NT2/D1 (cell line): ENCODE data around the gene AOPEP.

Source experiments
- DNase-seq: peaks from one replicate; pipeline ENCODE4 v3.0.0-alpha.2; 2011; ENCODE audit warnings: low read depth, low spot score
- H3K27me3 ChIP-seq: 2 replicates; pipeline ENCODE4 v1.6.0; 2011; ENCODE audit warnings: mild to moderate bottlenecking; ENCODE audit not compliant: insufficient read length, insufficient read depth
- H3K36me3 ChIP-seq: 2 replicates; pipeline ENCODE4 v1.6.1; 2011; ENCODE audit warnings: mild to moderate bottlenecking, low read length, mixed read lengths; ENCODE audit not compliant: insufficient read depth, insufficient read length
- H3K4me1 ChIP-seq: 2 replicates; pipeline ENCODE4 v1.5.1; 2011; ENCODE audit not compliant: insufficient read depth, insufficient read length
- H3K4me3 ChIP-seq: 2 replicates; pipeline ENCODE4 v1.5.1; 2011; ENCODE audit warnings: low read depth; ENCODE audit not compliant: insufficient read length
- H3K9ac ChIP-seq: 2 replicates; pipeline ENCODE4 v1.6.0; 2011; ENCODE audit warnings: low read depth; ENCODE audit not compliant: insufficient read length
- H3K9me3 ChIP-seq: 2 replicates; pipeline ENCODE4 v1.5.1; 2011; ENCODE audit warnings: mild to moderate bottlenecking, low read length; ENCODE audit not compliant: insufficient read depth
- SUZ12 ChIP-seq: IDR thresholded peaks from 2 replicates; pipeline ENCODE4 v1.6.1; 2011; ENCODE audit not compliant: insufficient read length, insufficient read depth; ENCODE audit errors: extremely low read depth
- YY1 ChIP-seq: IDR thresholded peaks from 2 replicates; pipeline ENCODE4 v1.6.1; 2011; ENCODE audit not compliant: insufficient read length, insufficient read depth
- ZNF274 ChIP-seq: IDR thresholded peaks from 2 replicates; pipeline ENCODE4 v1.6.1; 2011; ENCODE audit warnings: mild to moderate bottlenecking, low read depth, low read length

Gene AOPEP

GRCh38 chr9:95082401-95083084 is 356.0 kb downstream of the AOPEP start:
- DNase-seq, result no peak
- H3K27me3 ChIP-seq, result no peaks in the 10 kb centered on the region
- H3K36me3 ChIP-seq, result peaks cover 57% of the 10 kb centered on the region
- no peaks in the 10 kb centered on the region for H3K9me3 ChIP-seq
- H3K9ac ChIP-seq, result no peak overlapping the region
- H3K4me1 ChIP-seq, result peaks cover 22% of the 10 kb centered on the region
- TF ChIP-seq ZNF274 (no peak), SUZ12 (no peak), YY1 (no peak)
- H3K4me3 ChIP-seq, result no peak overlapping the region

GRCh38 chr9:95083086-95083768 is 356.7 kb downstream of the AOPEP start:
- TF ChIP-seq SUZ12 (no peak), ZNF274 (no peak), YY1 (no peak)
- peaks cover 22% of the 10 kb centered on the region for H3K4me1 ChIP-seq
- H3K4me3 ChIP-seq, result no peak overlapping the region

GRCh38 chr9:95084254-95084934 is 357.9 kb downstream of the AOPEP start:
- Histone ChIP-seq H3K4me3 (no peak overlapping the region), H3K4me1 (peaks cover 19% of the 10 kb centered on the region), H3K36me3 (peaks cover 65% of the 10 kb centered on the region), H3K9ac (no peak overlapping the region), H3K9me3 (no peaks in the 10 kb centered on the region), H3K27me3 (no peaks in the 10 kb centered on the region)
- TF ChIP-seq SUZ12, result no peak
- no peak for TF ChIP-seq ZNF274
- no peak for TF ChIP-seq YY1
- DNase-seq, result no peak

More at GRCh38 chr9:95083086-95083768, 356.7 kb downstream of the AOPEP start:
- Histone ChIP-seq H3K36me3 (peaks cover 61% of the 10 kb centered on the region), H3K27me3 (no peaks in the 10 kb centered on the region), H3K9ac (no peak overlapping the region), H3K9me3 (no peaks in the 10 kb centered on the region)
- no peak for DNase-seq

- Histone ChIP-seq H3K4me1 (peaks cover 21% of the 10 kb centered on the region), H3K9ac (no peak overlapping the region), H3K27me3 (no peaks in the 10 kb centered on the region), H3K36me3 (peaks cover 70% of the 10 kb centered on the region), H3K4me3 (no peak overlapping the region), H3K9me3 (no peaks in the 10 kb centered on the region)
- TF ChIP-seq YY1, result no peak
- no peak for TF ChIP-seq SUZ12
- no peak for TF ChIP-seq ZNF274
- no peak for DNase-seq
These were observed 358.7 kb downstream of the AOPEP start for GRCh38 chr9:95085036-95085770.

GRCh38 chr9:95085861-95086563 is 359.5 kb downstream of the AOPEP start:
- no peaks in the 10 kb centered on the region for H3K27me3 ChIP-seq
- peak overlapping the region; percentile 53 for H3K9ac ChIP-seq
- H3K36me3 ChIP-seq, result peaks cover 64% of the 10 kb centered on the region
- no peak overlapping the region for H3K4me3 ChIP-seq
- no peak for DNase-seq
- no peaks in the 10 kb centered on the region for H3K9me3 ChIP-seq
- H3K4me1 ChIP-seq, result peaks cover 25% of the 10 kb centered on the region
- TF ChIP-seq YY1 (no peak), SUZ12 (no peak), ZNF274 (no peak)

- Histone ChIP-seq H3K27me3 (no peaks in the 10 kb centered on the region), H3K9ac (no peak overlapping the region), H3K4me3 (no peak overlapping the region), H3K36me3 (peaks cover 58% of the 10 kb centered on the region), H3K4me1 (peaks cover 30% of the 10 kb centered on the region), H3K9me3 (no peaks in the 10 kb centered on the region)
- TF ChIP-seq YY1 (no peak), SUZ12 (no peak), ZNF274 (no peak)
- no peak for DNase-seq
These were observed 360.1 kb downstream of the AOPEP start for GRCh38 chr9:95086564-95086955.
